GM18511 (cell line): ENCODE results near the gene DLG5.

Experiments
- ATAC-seq: cut with Tn5 transposase; IDR thresholded peaks from one replicate; pipeline ENCODE4 v1.9.1; 2021; ENCODE audit warnings: mild to moderate bottlenecking, moderate library complexity; ENCODE audit not compliant: unreplicated experiment

The DLG5 gene

GRCh38 chr10:77926566-77927401 is at the start of gene DLG5:
TSS of gene DLG5 (minus strand) at chr10:77926755. CDS start at chr10:77926520, 235 bp downstream.
- ATAC-seq = peak; percentile 64

- ATAC-seq = no peak
These were observed 48.6 kb upstream of the DLG5 start for GRCh38 chr10:77975086-77975666.

- ATAC-seq = no peak
These were observed 48.0 kb upstream of the DLG5 start for GRCh38 chr10:77974396-77975074.

- no peak for ATAC-seq
These were observed 46.7 kb upstream of the DLG5 start for GRCh38 chr10:77973276-77973675.

GRCh38 chr10:77972148-77972547 is 45.6 kb upstream of the DLG5 start:
- no peak for ATAC-seq

- no peak for ATAC-seq
These were observed 45.2 kb upstream of the DLG5 start for GRCh38 chr10:77971804-77972144.

GRCh38 chr10:77970869-77971803 is 44.6 kb upstream of the DLG5 start:
- ATAC-seq = no peak

- no peak for ATAC-seq
These were observed 42.6 kb upstream of the DLG5 start for GRCh38 chr10:77969114-77969513.

GRCh38 chr10:77967611-77968022 is 41.1 kb upstream of the DLG5 start:
- ATAC-seq = no peak

- ATAC-seq = no peak
These were observed 38.7 kb upstream of the DLG5 start for GRCh38 chr10:77965294-77965693.

GRCh38 chr10:77964811-77965210 is 38.3 kb upstream of the DLG5 start:
- no peak for ATAC-seq

- ATAC-seq = no peak
These were observed 37.3 kb upstream of the DLG5 start for GRCh38 chr10:77963901-77964300.

- ATAC-seq = no peak
These were observed 36.0 kb upstream of the DLG5 start for GRCh38 chr10:77962350-77963146.

- no peak for ATAC-seq
These were observed 35.1 kb upstream of the DLG5 start for GRCh38 chr10:77961668-77962067.

GRCh38 chr10:77960829-77961329 is 34.3 kb upstream of the DLG5 start:
- ATAC-seq = no peak

- no peak for ATAC-seq
These were observed 33.4 kb upstream of the DLG5 start for GRCh38 chr10:77959887-77960455.

- ATAC-seq = no peak
These were observed 32.8 kb upstream of the DLG5 start for GRCh38 chr10:77959384-77959783.

GRCh38 chr10:77955136-77955535 is 28.6 kb upstream of the DLG5 start:
- ATAC-seq = no peak

GRCh38 chr10:77949167-77949566 is 22.6 kb upstream of the DLG5 start:
- no peak for ATAC-seq

- no peak for ATAC-seq
These were observed 19.5 kb upstream of the DLG5 start for GRCh38 chr10:77946084-77946483.
